ENCODE data around the gene RSAD1. TPM values are rescaled to one million over a fixed set of nuclear protein-coding genes. Genes with fewer than 3 reads are reported as not detected.

RSAD1 gene
- total and polyA plus RNA-seq, 10 of the 15 experiments (the other 5 are each of a cell fraction or from before 2014, with no cell fraction given): 2.5 to 28.1 (median 22.6) TPM

GRCh38 chr17:50478391-50479381 lies at the start of gene RSAD1 (continued):
- no peak for TF ChIP-seq CBX5 (IDR thresholded peaks at IDR 0.05; ENCODE audit: low read depth)
- peak; percentile 97 to 99 for TF ChIP-seq BHLHE40 (IDR thresholded peaks at IDR 0.05; ENCODE audit: borderline replicate concordance in 1 of 2, low read depth in 2 of 2, low read length in 1 of 2)
- TF ChIP-seq RFX5 (IDR thresholded peaks at IDR 0.05; ENCODE audit: low read depth, low read length): no peak
- 0 out of 2 replicates have a peak, but pooled peaks have one; percentile 71 for TF ChIP-seq PAX5 (IDR thresholded peaks at IDR 0.05; ENCODE audit: borderline replicate concordance, low read depth, low read length)
- TF ChIP-seq PRDM15 (CRISPR knock-in tag; IDR thresholded peaks at IDR 0.05): no peak
- no peak for TF ChIP-seq JUND (IDR thresholded peaks at IDR 0.05; ENCODE audit: low read depth, low read length)
- TF ChIP-seq KLF5 (IDR thresholded peaks at IDR 0.05; ENCODE audit: partially characterized antibody): no peak
- no peak for TF ChIP-seq YBX1 (IDR thresholded peaks at IDR 0.05)
- peak; percentile 89 for TF ChIP-seq NR2C1 (IDR thresholded peaks at IDR 0.05)
- TF ChIP-seq IKZF2 (IDR thresholded peaks at IDR 0.05): no peak
- TF ChIP-seq E2F4 (IDR thresholded peaks at IDR 0.05; ENCODE audit: low read depth, low read length): peak; percentile 57; the same call in 1 of the 2 replicates
- no peak for TF ChIP-seq PAX8 (IDR thresholded peaks at IDR 0.05)
- no peak for TF ChIP-seq E4F1 (IDR thresholded peaks at IDR 0.05; ENCODE audit: borderline replicate concordance, partially characterized antibody)
- TF ChIP-seq EED (IDR thresholded peaks at IDR 0.05; ENCODE audit: low read depth): no peak
- TF ChIP-seq ESRRA (IDR thresholded peaks at IDR 0.05; ENCODE audit: low read length): peak; percentile 64; the same call in 1 of the 2 replicates
- TF ChIP-seq ATF7 (IDR thresholded peaks at IDR 0.05; ENCODE audit: low read depth): no peak; the same call in 1 of the 2 replicates
- peak; percentile 71 to 87 (median 73) for TF ChIP-seq CTCF (IDR thresholded peaks at IDR 0.05 in 2 of 3, conservative IDR thresholded peaks at IDR 0.05 in 1 of 3; ENCODE audit: control insufficient read depth in 2 of 3, extremely low read depth in 1 of 3, insufficient read depth in 1 of 3, low read depth in 3 of 3, low read length in 3 of 3)
- TF ChIP-seq NBN (IDR thresholded peaks at IDR 0.05): no peak
- 0 out of 4 replicates have a peak, but pooled peaks of 1 of the 2 experiments have one; percentile 41 for TF ChIP-seq SRF (IDR thresholded peaks at IDR 0.05; ENCODE audit: low read depth in 2 of 2, low read length in 2 of 2)
- peak; percentile 96 for TF ChIP-seq POLR2A (IDR thresholded peaks at IDR 0.05; ENCODE audit: low read depth, low read length)
- peak; percentile 77 for TF ChIP-seq ZNF217 (IDR thresholded peaks at IDR 0.05)

Data from GM12878 (cell line).